ENCODE data around the gene ERC2. TPM values are rescaled to one million over a fixed set of nuclear protein-coding genes. Genes with fewer than 3 reads are reported as not detected.

The ERC2 gene
- polyA plus RNA-seq, 2 of the 4 experiments (the other 2 are of a cell fraction), result 0.16 TPM; not detected in 1

- ATAC-seq (no peak), DNase-seq (ENCODE audit: low read depth in 1 of 2, low spot score in 1 of 2) (no peak), FAIRE-seq (no peak)
- TF ChIP-seq ZC3H11A (IDR thresholded peaks at IDR 0.05), result no peak
- TF ChIP-seq EP300 (IDR thresholded peaks at IDR 0.05), result no peak
- no peak for TF ChIP-seq RCOR1 (IDR thresholded peaks at IDR 0.05; ENCODE audit: low read depth, low read length)
- no peak for TF ChIP-seq FOXS1 (CRISPR knock-in tag; IDR thresholded peaks at IDR 0.05)
- Histone ChIP-seq H3K4me1 (no peaks in the 10 kb centered on the region), H3K9me3 (no peaks in the 10 kb centered on the region), H3K27ac (no peak overlapping the region), H3K4me3 (no peak overlapping the region), H3K4me2 (no peak overlapping the region)
- CTCF ChIA-PET, result interaction anchor here (1.1 to 1.2 kb wide), 2 partner anchors 9 to 670 kb away, joined by 3 read pairs; no protein-coding TSS in a partner anchor
- POLR2A ChIA-PET, result no interaction called here
- WGBS (ENCODE audit: missing lambda C conversion rate), result 24% methylated on average over 3 of the region's 3 CpGs
Observed at GRCh38 chr3:56443372-56443771, 24.9 kb downstream of the ERC2 start.

GRCh38 chr3:56428667-56429066, 39.6 kb downstream of the ERC2 start:
- POLR2A ChIA-PET, result no interaction called here
- TF ChIP-seq MYC (IDR thresholded peaks at IDR 0.05; ENCODE audit: borderline replicate concordance, low read length) (no peak), NFE2L2 (conservative IDR thresholded peaks at IDR 0.05; ENCODE audit: low read length) (no peak), EP300 (IDR thresholded peaks at IDR 0.05) (no peak), RNF2 (IDR thresholded peaks at IDR 0.05; ENCODE audit: borderline replicate concordance, low read depth) (no peak), CEBPB (IDR thresholded peaks at IDR 0.05) (no peak), CHD2 (IDR thresholded peaks at IDR 0.05; ENCODE audit: low read length, partially characterized antibody) (no peak), RAD21 (conservative IDR thresholded peaks at IDR 0.05 in 1 of 2, IDR thresholded peaks at IDR 0.05 in 1 of 2) (no peak), FOXS1 (CRISPR knock-in tag; IDR thresholded peaks at IDR 0.05) (no peak), TFCP2L1 (CRISPR knock-in tag; IDR thresholded peaks at IDR 0.05) (no peak), FOSL2 (IDR thresholded peaks at IDR 0.05) (no peak), FOSL2 (CRISPR knock-in tag; IDR thresholded peaks at IDR 0.05) (no peak)
- FAIRE-seq, result no peak
- WGBS (ENCODE audit: missing lambda C conversion rate), result 14% methylated on average over 6 of the region's 6 CpGs
- H3K4me2 ChIP-seq, result no peak overlapping the region
- no peak overlapping the region for H3K4me3 ChIP-seq
- H3K27ac ChIP-seq, result no peak overlapping the region
- no peak for DNase-seq (ENCODE audit: low read depth in 1 of 2, low spot score in 1 of 2)
- CTCF ChIA-PET, result interaction anchor here (1.2 kb wide), 1 partner anchor 17 kb away, joined by 3 read pairs; no protein-coding TSS in a partner anchor
- no peak for ATAC-seq
- H3K9me3 ChIP-seq, result no peaks in the 10 kb centered on the region
- no peaks in the 10 kb centered on the region for H3K4me1 ChIP-seq

DNA sequence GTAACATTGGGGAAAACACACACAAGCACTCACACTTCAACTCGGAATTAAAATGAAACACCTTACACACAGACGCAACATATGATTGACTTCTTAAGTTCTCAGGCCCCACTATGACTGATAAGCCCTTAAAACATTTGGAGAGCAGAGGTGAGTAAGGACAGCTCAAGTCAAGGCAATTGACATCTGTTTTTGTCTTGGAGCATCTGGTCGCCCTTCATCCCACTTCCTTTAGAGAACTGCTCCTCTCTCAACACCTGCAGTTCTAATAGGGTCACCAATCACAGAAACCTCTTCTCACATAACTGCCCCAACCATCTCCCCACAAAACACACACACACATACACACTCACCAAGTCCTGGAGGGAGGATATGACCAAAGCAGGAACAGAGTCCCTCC, 43.4 kb downstream of the ERC2 start:
- no peak for TF ChIP-seq FOSL2 (IDR thresholded peaks at IDR 0.05)
- TF ChIP-seq FOSL2 (CRISPR knock-in tag; IDR thresholded peaks at IDR 0.05), result no peak
- TF ChIP-seq CBX8 (IDR thresholded peaks at IDR 0.05), result no peak
- TF ChIP-seq, protein P1, sequence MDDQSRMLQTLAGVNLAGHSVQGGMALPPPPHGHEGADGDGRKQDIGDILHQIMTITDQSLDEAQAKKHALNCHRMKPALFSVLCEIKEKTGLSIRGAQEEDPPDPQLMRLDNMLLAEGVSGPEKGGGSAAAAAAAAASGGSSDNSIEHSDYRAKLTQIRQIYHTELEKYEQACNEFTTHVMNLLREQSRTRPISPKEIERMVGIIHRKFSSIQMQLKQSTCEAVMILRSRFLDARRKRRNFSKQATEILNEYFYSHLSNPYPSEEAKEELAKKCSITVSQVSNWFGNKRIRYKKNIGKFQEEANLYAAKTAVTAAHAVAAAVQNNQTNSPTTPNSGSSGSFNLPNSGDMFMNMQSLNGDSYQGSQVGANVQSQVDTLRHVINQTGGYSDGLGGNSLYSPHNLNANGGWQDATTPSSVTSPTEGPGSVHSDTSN (IDR thresholded peaks at IDR 0.05), result no peak
- TF ChIP-seq HEYL (CRISPR knock-in tag; IDR thresholded peaks at IDR 0.05), result no peak
- no peak for TF ChIP-seq NFE2L2 (conservative IDR thresholded peaks at IDR 0.05; ENCODE audit: low read length)
- TF ChIP-seq, protein P2, sequence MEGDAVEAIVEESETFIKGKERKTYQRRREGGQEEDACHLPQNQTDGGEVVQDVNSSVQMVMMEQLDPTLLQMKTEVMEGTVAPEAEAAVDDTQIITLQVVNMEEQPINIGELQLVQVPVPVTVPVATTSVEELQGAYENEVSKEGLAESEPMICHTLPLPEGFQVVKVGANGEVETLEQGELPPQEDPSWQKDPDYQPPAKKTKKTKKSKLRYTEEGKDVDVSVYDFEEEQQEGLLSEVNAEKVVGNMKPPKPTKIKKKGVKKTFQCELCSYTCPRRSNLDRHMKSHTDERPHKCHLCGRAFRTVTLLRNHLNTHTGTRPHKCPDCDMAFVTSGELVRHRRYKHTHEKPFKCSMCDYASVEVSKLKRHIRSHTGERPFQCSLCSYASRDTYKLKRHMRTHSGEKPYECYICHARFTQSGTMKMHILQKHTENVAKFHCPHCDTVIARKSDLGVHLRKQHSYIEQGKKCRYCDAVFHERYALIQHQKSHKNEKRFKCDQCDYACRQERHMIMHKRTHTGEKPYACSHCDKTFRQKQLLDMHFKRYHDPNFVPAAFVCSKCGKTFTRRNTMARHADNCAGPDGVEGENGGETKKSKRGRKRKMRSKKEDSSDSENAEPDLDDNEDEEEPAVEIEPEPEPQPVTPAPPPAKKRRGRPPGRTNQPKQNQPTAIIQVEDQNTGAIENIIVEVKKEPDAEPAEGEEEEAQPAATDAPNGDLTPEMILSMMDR (IDR thresholded peaks at IDR 0.05), result no peak
- TF ChIP-seq ZSCAN20 (CRISPR knock-in tag; IDR thresholded peaks at IDR 0.05), result no peak
- Histone ChIP-seq H3K4me1 (no peaks in the 10 kb centered on the region), H3K9me3 (no peaks in the 10 kb centered on the region), H3K4me2 (no peak overlapping the region), H3K27ac (no peak overlapping the region), H3K4me3 (no peak overlapping the region)
- no peak for FAIRE-seq
- WGBS (ENCODE audit: missing lambda C conversion rate), result 14% methylated on average over 3 of the region's 3 CpGs
- POLR2A ChIA-PET, result no interaction called here
- ATAC-seq, result no peak
- CTCF ChIA-PET, result interaction anchor here (0.6 to 2.5 kb wide), 3 partner anchors 10 to 22 kb away, joined by 3 to 12 read pairs (median 3); no protein-coding TSS in a partner anchor
- no peak for DNase-seq (ENCODE audit: low read depth in 1 of 2, low spot score in 1 of 2)

GRCh38 chr3:56424336-56424735, 43.9 kb downstream of the ERC2 start:
- Histone ChIP-seq H3K4me2 (no peak overlapping the region), H3K4me1 (no peaks in the 10 kb centered on the region), H3K9me3 (no peaks in the 10 kb centered on the region), H3K27ac (no peak overlapping the region), H3K4me3 (no peak overlapping the region)
- DNase-seq (ENCODE audit: low read depth in 1 of 2, low spot score in 1 of 2) (no peak), FAIRE-seq (no peak), ATAC-seq (no peak)
- 0% methylated on average over 1 of the region's 1 CpG for WGBS (ENCODE audit: missing lambda C conversion rate)
- CTCF ChIA-PET, result interaction anchor here (0.6 to 2.5 kb wide), 3 partner anchors 10 to 23 kb away, joined by 3 to 12 read pairs (median 3); no protein-coding TSS in a partner anchor
- POLR2A ChIA-PET, result no interaction called here
- TF ChIP-seq FOSB (CRISPR knock-in tag; IDR thresholded peaks at IDR 0.05) (no peak), ZSCAN20 (CRISPR knock-in tag; IDR thresholded peaks at IDR 0.05) (no peak), MAX (IDR thresholded peaks at IDR 0.05) (no peak), CHD4 (IDR thresholded peaks at IDR 0.05; ENCODE audit: borderline replicate concordance) (no peak), FOSL2 (IDR thresholded peaks at IDR 0.05) (no peak), FOSL2 (CRISPR knock-in tag; IDR thresholded peaks at IDR 0.05) (no peak), RAD21 (conservative IDR thresholded peaks at IDR 0.05 in 1 of 2, IDR thresholded peaks at IDR 0.05 in 1 of 2) (no peak), GATA3 (IDR thresholded peaks at IDR 0.05; ENCODE audit: borderline replicate concordance) (no peak), MYC (IDR thresholded peaks at IDR 0.05; ENCODE audit: borderline replicate concordance, low read length) (no peak), CBX8 (IDR thresholded peaks at IDR 0.05) (no peak), CBX2 (IDR thresholded peaks at IDR 0.05; ENCODE audit: borderline replicate concordance, low read depth) (no peak), EHF (CRISPR knock-in tag; IDR thresholded peaks at IDR 0.05) (no peak), HDAC2 (IDR thresholded peaks at IDR 0.05) (no peak), ATOH8 (CRISPR knock-in tag; IDR thresholded peaks at IDR 0.05; ENCODE audit: low read depth) (no peak), ESRRA (IDR thresholded peaks at IDR 0.05; ENCODE audit: borderline replicate concordance, low read length) (no peak), JUNB (IDR thresholded peaks at IDR 0.05) (no peak), KDM5A (IDR thresholded peaks at IDR 0.05) (no peak)
